ENCODE results near the gene NOL9. TPM values are rescaled to one million over a fixed set of nuclear protein-coding genes. Genes with fewer than 3 reads are reported as not detected.

Gene NOL9
- total RNA-seq, 1 donor from 2014 or later, result 26.8 TPM

- Histone ChIP-seq H3K4me2 (ENCODE audit: low read length) (peak overlapping the region; percentile 94), H3K27me3 (ENCODE audit: insufficient read depth, low read length) (no peaks in the 10 kb centered on the region), H3K4me3 (ENCODE audit: insufficient read depth, low read depth, low read length) (peak overlapping the region; percentile 48), H4K20me1 (ENCODE audit: insufficient read depth, low read length) (peaks cover 75% of the 10 kb centered on the region), H2AFZ (ENCODE audit: low read depth, low read length) (no peak overlapping the region), H3K9ac (ENCODE audit: low read length) (peak overlapping the region; percentile 35), H3K9me3 (ENCODE audit: insufficient read depth, low read depth, low read length) (no peaks in the 10 kb centered on the region), H3K27ac (ENCODE audit: low read depth, low read length) (no peak overlapping the region), H3K36me3 (ENCODE audit: insufficient read depth, low read length) (peaks cover 23% of the 10 kb centered on the region), H3K79me2 (ENCODE audit: insufficient read depth, low read length) (peaks cover 77% of the 10 kb centered on the region), H3K4me1 (ENCODE audit: insufficient read depth, low read length) (peaks cover 30% of the 10 kb centered on the region)
- H3K9me3 Mint-ChIP-seq (ENCODE audit: unreplicated experiment), result no peaks in the 10 kb centered on the region
- H3K4me3 Mint-ChIP-seq (ENCODE audit: unreplicated experiment), result peak overlapping the region; percentile 71
- FAIRE-seq, result no peak
- H3K36me3 Mint-ChIP-seq (ENCODE audit: low read depth, unreplicated experiment), result peaks cover 17% of the 10 kb centered on the region
- peak overlapping the region; percentile 93 for H3K27ac Mint-ChIP-seq (ENCODE audit: unreplicated experiment)
- TF ChIP-seq EZH2 (IDR thresholded peaks at IDR 0.05; ENCODE audit: insufficient read depth, low read length) (no peak), CTCF (IDR thresholded peaks at IDR 0.05; ENCODE audit: insufficient read depth, low read depth, low read length) (no peak)
- H3K4me1 Mint-ChIP-seq (ENCODE audit: low read depth, unreplicated experiment), result peaks cover 16% of the 10 kb centered on the region
- no peaks in the 10 kb centered on the region for H3K27me3 Mint-ChIP-seq (ENCODE audit: low read depth, unreplicated experiment)
- DNase-seq (ENCODE audit: low read depth), result no peak
Observed at GRCh38 chr1:6599141-6599975, 45.0 kb upstream of the NOL9 start.

GRCh38 chr1:6597777-6598131 is 43.4 kb upstream of the NOL9 start:
- Histone ChIP-seq H3K36me3 (ENCODE audit: insufficient read depth, low read length) (peaks cover 35% of the 10 kb centered on the region), H2AFZ (ENCODE audit: low read depth, low read length) (no peak overlapping the region), H3K4me1 (ENCODE audit: insufficient read depth, low read length) (peaks cover 16% of the 10 kb centered on the region), H3K4me2 (ENCODE audit: low read length) (no peak overlapping the region), H3K4me3 (ENCODE audit: insufficient read depth, low read depth, low read length) (no peak overlapping the region), H3K27ac (ENCODE audit: low read depth, low read length) (no peak overlapping the region), H3K9ac (ENCODE audit: low read length) (no peak overlapping the region), H3K27me3 (ENCODE audit: insufficient read depth, low read length) (no peaks in the 10 kb centered on the region), H3K79me2 (ENCODE audit: insufficient read depth, low read length) (peaks cover 92% of the 10 kb centered on the region), H3K9me3 (ENCODE audit: insufficient read depth, low read depth, low read length) (no peaks in the 10 kb centered on the region), H4K20me1 (ENCODE audit: insufficient read depth, low read length) (peaks cover 91% of the 10 kb centered on the region)
- Mint-ChIP-seq H3K9me3 (ENCODE audit: unreplicated experiment) (no peaks in the 10 kb centered on the region), H3K4me3 (ENCODE audit: unreplicated experiment) (no peak overlapping the region), H3K27ac (ENCODE audit: unreplicated experiment) (no peak overlapping the region), H3K27me3 (ENCODE audit: low read depth, unreplicated experiment) (no peaks in the 10 kb centered on the region), H3K4me1 (ENCODE audit: low read depth, unreplicated experiment) (peaks cover 10% of the 10 kb centered on the region), H3K36me3 (ENCODE audit: low read depth, unreplicated experiment) (peaks cover 17% of the 10 kb centered on the region)
- TF ChIP-seq CTCF (IDR thresholded peaks at IDR 0.05; ENCODE audit: insufficient read depth, low read depth, low read length), result no peak
- no peak for TF ChIP-seq EZH2 (IDR thresholded peaks at IDR 0.05; ENCODE audit: insufficient read depth, low read length)
- DNase-seq (ENCODE audit: low read depth) (no peak), FAIRE-seq (no peak)

Data from astrocyte (in vitro differentiated cells and primary cell).